Measurements from ENCODE around the gene SLC30A1.
A peak's percentile ranks its signal among the peaks of the same experiment; 100 is the strongest.

GRCh38 chr1:211577819-211578639, 932 bp downstream of the SLC30A1 start:
- TF ChIP-seq EGR1 (IDR thresholded peaks at IDR 0.05) (no peak), TEAD4 (IDR thresholded peaks at IDR 0.05) (no peak), TAF1 (IDR thresholded peaks at IDR 0.05; ENCODE audit: low read depth) (peak; percentile 28; the same call in 1 of the 2 replicates), CEBPB (IDR thresholded peaks at IDR 0.05) (peak; percentile 6; the same call in 1 of the 2 replicates), NFIC (IDR thresholded peaks at IDR 0.05) (no peak), EP300 (IDR thresholded peaks at IDR 0.05; ENCODE audit: borderline replicate concordance) (no peak; the same call in 1 of the 2 replicates), MAX (IDR thresholded peaks at IDR 0.05) (peak; percentile 82), REST (IDR thresholded peaks at IDR 0.05; ENCODE audit: low read depth) (no peak), YY1 (IDR thresholded peaks at IDR 0.05; ENCODE audit: low read depth) (peak; percentile 68; the same call in 1 of the 2 replicates), RAD21 (IDR thresholded peaks at IDR 0.05; ENCODE audit: low read depth) (peak; percentile 39; the same call in 1 of the 2 replicates), USF1 (IDR thresholded peaks at IDR 0.05) (no peak), TCF12 (IDR thresholded peaks at IDR 0.05; ENCODE audit: low read depth) (peak; percentile 41; the same call in 1 of the 2 replicates)

Measured in Ishikawa (cell line).